Gastrocnemius medialis (tissue), 4 donors: ENCODE measurements around the gene CCDC81. TPM values are rescaled to one million over a fixed set of nuclear protein-coding genes. Genes with fewer than 3 reads are reported as not detected.
"Not testable (repeated sequence)": the region's sequence is repeated elsewhere in the genome, so short reads cannot be mapped to it uniquely, and the experiment has no call there.

Experiments used
- ATAC-seq, 2 donors: fragments of 150-250 bp; one replicate each; pipeline ENCODE4 v1.9.1; 2016
- DNase-seq, 2 donors: peaks; one replicate each; pipeline ENCODE4 v3.0.0-alpha.2; 2019
- H3K27ac ChIP-seq, 4 donors: fragments of 200-600 bp; sonication (generic); 1 replicate in 1 of 4; 2 replicates in 3 of 4; pipeline ENCODE4 v1.5.1; 2016 to 2018; ENCODE audit warnings: mild to moderate bottlenecking in 2 of 4, moderate library complexity in 1 of 4
- H3K27me3 ChIP-seq, 3 donors: fragments of 200-600 bp; sonication (generic) in 2 of 3; 1 replicate in 1 of 3; 2 replicates in 2 of 3; pipeline versions ENCODE4 v1.5.1 to v1.6.0; 2016 to 2019; ENCODE audit warnings: mild to moderate bottlenecking in 1 of 3, moderate library complexity in 1 of 3
- H3K36me3 ChIP-seq, 2 donors: fragments of 200-600 bp; sonication (generic) in 1 of 2; one replicate each; pipeline ENCODE4 v1.5.1; 2017 to 2018
- H3K4me1 ChIP-seq, 2 donors: fragments of 200-600 bp; sonication (generic) in 1 of 2; one replicate each; pipeline ENCODE4 v1.5.1; 2016 to 2017; ENCODE audit warnings: mild to moderate bottlenecking in 2 of 2
- H3K4me3 ChIP-seq, 4 donors: fragments of 200-600 bp; sonication (generic) in 3 of 4; 1 replicate in 1 of 4; 2 replicates in 3 of 4; pipeline ENCODE4 v1.5.1; 2016 to 2019; ENCODE audit warnings: mild to moderate bottlenecking in 2 of 4
- H3K9me3 ChIP-seq, 3 donors: fragments of 200-600 bp; sonication (generic) in 2 of 3; 1 replicate in 1 of 3; 2 replicates in 2 of 3; pipeline ENCODE4 v1.5.1; 2016 to 2019
- CTCF ChIP-seq, 5 experiments: fragments of 450-650 bp in 3 of 5; fragments of 200-600 bp in 2 of 5; sonication (generic) in 2 of 5; IDR thresholded peaks in 4 of 5; conservative IDR thresholded peaks in 1 of 5; 1 replicate in 4 of 5; 2 replicates in 1 of 5; pipeline ENCODE4 v1.5.1; 2016 to 2019; ENCODE audit warnings: antibody characterized with exemption in 5 of 5, mild to moderate bottlenecking in 3 of 5, moderate library complexity in 3 of 5
- POLR2A ChIP-seq, 2 donors: fragments of 450-650 bp; IDR thresholded peaks; one replicate each; pipeline ENCODE4 v1.6.1; 2017; ENCODE audit warnings: antibody characterized with exemption in 2 of 2, mild to moderate bottlenecking in 2 of 2, moderate library complexity in 2 of 2
- in situ Hi-C, 4 donors: fragments of 200-750 bp; cut with MboI; loops; one replicate each; pipeline versions ENCODE4 v1.15.0 to v1.8.0; 2017; ENCODE audit warnings: low sequenced_read_pairs in 4 of 4
- intact Hi-C: fragments of 100-400 bp; cut with DNase I; formaldehyde crosslinking; loops from one replicate; pipeline ENCODE4 v1.15.1; 2023; ENCODE audit warnings: low total_unique reads
- total RNA-seq, 4 donors: library from RNA; depleted of rRNA; stranded (reverse); fragments of >200 nt; gene quantifications; one replicate each; pipeline versions ENCODE4 v1.1.0 to v1.2.3, GENCODE V29; 2016

The CCDC81 gene
- total RNA-seq, 4 donors from 2014 or later: 0.22 TPM; not detected in 3

DNA sequence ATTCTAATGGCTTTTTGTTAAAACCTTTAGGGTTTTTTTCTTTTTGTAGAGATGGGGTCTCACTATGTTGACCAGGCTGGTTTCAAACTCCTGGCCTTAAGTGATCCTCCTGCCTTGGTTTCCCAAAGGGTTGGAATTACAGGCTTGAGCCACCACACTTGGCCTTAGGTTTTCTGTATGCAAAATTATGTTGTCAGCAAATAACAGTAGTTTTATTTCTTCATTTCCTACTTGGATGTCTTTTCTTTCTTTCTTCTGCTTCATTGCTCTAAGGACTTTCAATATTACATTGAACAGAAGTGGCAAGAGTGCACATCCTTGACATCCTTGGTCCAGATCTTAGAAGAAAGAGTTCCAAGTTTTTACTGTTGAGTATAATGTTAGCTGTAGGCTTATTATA, 52.8 kb downstream of the CCDC81 start:
- Histone ChIP-seq H3K27me3 (no peaks in the 10 kb centered on the region), H3K4me3 (no peak overlapping the region), H3K4me1 (no peaks in the 10 kb centered on the region), H3K27ac (no peak overlapping the region), H3K9me3 (peaks cover 0 to 5% (median 0%) of the 10 kb centered on the region in 3 donors), H3K36me3 (no peaks in the 10 kb centered on the region)
- intact Hi-C loops (no loop called here), in situ Hi-C loops (no loop called here)
- TF ChIP-seq CTCF (IDR thresholded peaks at IDR 0.05 in 4 of 5, conservative IDR thresholded peaks at IDR 0.05 in 1 of 5) (no peak), POLR2A (IDR thresholded peaks at IDR 0.05) (no peak)
- no peak for DNase-seq
- ATAC-seq: no peak

DNA sequence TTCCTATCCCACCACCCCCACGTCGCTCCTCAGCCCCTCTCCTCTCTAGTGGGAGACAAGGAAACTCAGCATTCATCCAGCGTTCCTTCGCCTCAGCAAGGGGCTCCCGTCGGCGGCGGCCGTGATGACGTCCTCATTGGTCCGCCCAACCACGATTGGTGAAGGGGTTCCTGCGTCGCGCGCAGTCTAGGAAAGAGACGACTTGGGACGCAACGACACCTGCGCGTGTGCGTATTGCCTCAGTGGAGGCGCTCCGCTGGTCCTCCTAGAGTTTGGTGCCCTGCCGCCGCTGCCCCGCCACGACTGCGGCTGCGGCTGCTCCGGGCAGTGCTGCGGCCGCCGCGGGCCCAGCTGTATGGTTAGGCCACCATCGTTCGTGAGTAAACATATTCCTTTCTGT, 56.6 kb downstream of the CCDC81 start:
- Histone ChIP-seq H3K27me3 (no peaks in the 10 kb centered on the region), H3K36me3 (peaks cover 0 to 9% of the 10 kb centered on the region in 2 donors), H3K9me3 (peaks cover 0 to 2% (median 0%) of the 10 kb centered on the region in 3 donors), H3K27ac (no peak overlapping the region), H3K4me3 (no peak overlapping the region), H3K4me1 (no peaks in the 10 kb centered on the region)
- TF ChIP-seq POLR2A (IDR thresholded peaks at IDR 0.05) (no peak), CTCF (IDR thresholded peaks at IDR 0.05 in 4 of 5, conservative IDR thresholded peaks at IDR 0.05 in 1 of 5) (no peak)
- intact Hi-C loops (no loop called here), in situ Hi-C loops (no loop called here)
- ATAC-seq (no peak), DNase-seq (no peak)

DNA sequence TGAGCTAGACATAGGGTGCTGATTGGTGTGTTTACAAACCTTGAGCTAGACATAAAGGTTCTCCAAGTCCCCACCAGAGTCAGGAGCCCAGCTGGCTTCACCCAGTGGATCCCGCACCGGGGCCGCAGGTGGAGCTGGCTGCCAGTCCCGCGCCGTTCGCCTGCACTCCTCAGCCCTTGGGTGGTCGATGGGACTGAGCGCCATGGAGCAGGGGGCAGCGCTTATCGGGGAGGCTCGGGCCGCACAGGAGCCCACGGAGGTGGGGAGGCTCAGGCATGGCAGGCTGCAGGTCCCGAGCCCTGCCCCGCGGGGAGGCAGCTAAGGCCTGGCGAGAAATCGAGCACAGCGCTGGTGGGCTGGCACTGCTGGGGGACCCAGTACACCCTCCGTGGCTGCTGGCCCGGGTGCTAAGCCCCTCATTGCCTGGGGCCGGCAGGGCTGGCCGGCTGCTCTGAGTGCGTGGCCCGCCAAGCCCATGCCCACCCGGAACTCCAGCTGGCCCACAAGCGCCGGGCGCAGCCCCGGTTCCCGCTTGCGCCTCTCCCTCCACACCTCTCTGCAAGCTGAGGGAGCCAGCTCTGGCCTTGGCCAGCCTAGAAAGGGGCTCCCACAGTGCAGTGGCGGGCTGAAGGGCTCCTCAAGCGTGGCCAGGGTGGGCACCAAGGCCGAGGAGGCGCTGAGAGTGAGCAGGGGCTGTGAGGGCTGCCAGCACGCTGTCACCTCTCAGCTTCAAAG, 58.8 kb downstream of the CCDC81 start:
- intact Hi-C loops, ATAC-seq, in situ Hi-C loops: not testable (repeated sequence)

DNA sequence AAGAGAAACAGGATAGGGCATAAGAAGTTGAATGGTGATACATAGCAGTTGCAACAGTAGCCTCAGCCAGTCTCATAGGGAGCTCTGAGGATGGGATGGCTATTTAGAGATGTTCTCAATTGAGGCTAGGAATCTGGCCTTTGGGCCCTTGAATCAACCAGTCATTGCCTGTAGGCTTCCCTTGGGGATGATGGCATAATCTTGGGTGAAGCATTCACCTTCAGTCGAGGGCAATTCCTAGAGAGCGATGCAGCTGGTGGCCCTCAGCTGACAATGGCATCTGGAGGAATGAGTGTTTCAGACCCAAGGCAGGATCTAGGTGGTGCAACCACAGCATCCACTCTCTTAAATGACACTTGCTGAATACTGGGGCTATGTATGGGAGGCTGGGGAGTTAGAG, 61.0 kb downstream of the CCDC81 start:
- Histone ChIP-seq H3K4me3 (no peak overlapping the region), H3K4me1 (no peaks in the 10 kb centered on the region), H3K27me3 (no peaks in the 10 kb centered on the region), H3K9me3 (no peaks in the 10 kb centered on the region), H3K27ac (no peak overlapping the region), H3K36me3 (peaks cover 0 to 13% of the 10 kb centered on the region in 2 donors)
- DNase-seq (no peak), ATAC-seq (no peak)
- in situ Hi-C loops (no loop called here), intact Hi-C loops (no loop called here)
- TF ChIP-seq CTCF (IDR thresholded peaks at IDR 0.05 in 4 of 5, conservative IDR thresholded peaks at IDR 0.05 in 1 of 5) (no peak), POLR2A (IDR thresholded peaks at IDR 0.05) (no peak)

More for the DNA sequence above, 58.8 kb downstream of the CCDC81 start:
- not testable (repeated sequence) for H3K4me1 ChIP-seq, H3K9me3 ChIP-seq, H3K27ac ChIP-seq, H3K27me3 ChIP-seq, DNase-seq, H3K4me3 ChIP-seq, H3K36me3 ChIP-seq

DNA sequence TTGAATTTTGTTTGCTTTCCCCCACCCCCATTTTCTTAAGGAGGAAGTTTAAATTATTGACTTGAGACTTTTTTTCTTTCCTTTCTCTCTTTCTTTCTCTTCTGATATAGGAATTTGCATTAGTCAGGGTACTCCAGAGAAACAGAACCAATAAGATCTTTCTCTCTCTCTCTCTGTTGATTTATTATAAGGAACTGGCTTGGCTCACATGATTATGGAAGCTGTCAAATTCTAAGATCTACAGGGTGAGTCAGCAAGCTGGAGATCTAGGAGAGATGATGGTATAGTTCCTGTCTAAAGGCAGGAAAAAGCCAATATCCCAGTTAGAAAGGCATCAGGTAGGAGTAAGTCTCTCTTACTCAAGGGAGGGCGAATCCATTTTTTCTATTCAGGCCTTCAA, 64.0 kb downstream of the CCDC81 start:
- Histone ChIP-seq H3K27ac (no peak overlapping the region), H3K4me1 (no peaks in the 10 kb centered on the region), H3K27me3 (no peaks in the 10 kb centered on the region), H3K36me3 (peaks cover 0 to 17% of the 10 kb centered on the region in 2 donors), H3K4me3 (no peak overlapping the region), H3K9me3 (no peaks in the 10 kb centered on the region)
- ATAC-seq (no peak), DNase-seq (no peak)
- intact Hi-C loops (no loop called here), in situ Hi-C loops (no loop called here)
- TF ChIP-seq CTCF (IDR thresholded peaks at IDR 0.05 in 4 of 5, conservative IDR thresholded peaks at IDR 0.05 in 1 of 5): no peak
- TF ChIP-seq POLR2A (IDR thresholded peaks at IDR 0.05): no peak
